ENCODE measurements around the gene KLHDC8A.

Gene KLHDC8A

GRCh38 chr1:205329719-205330118 is 27.0 kb downstream of the KLHDC8A start:
- H3K4me1 ChIP-seq (ENCODE audit: low read depth, poor library complexity, severe bottlenecking): peaks cover 11% of the 10 kb centered on the region
- H3K27me3 ChIP-seq (ENCODE audit: insufficient read depth, low read depth): no peaks in the 10 kb centered on the region; the same call in 1 of the 2 replicates
- no peaks in the 10 kb centered on the region for H3K79me2 ChIP-seq (ENCODE audit: insufficient read depth, low read depth)
- H3K4me3 ChIP-seq (IDR thresholded peaks at IDR 0.05; ENCODE audit: insufficient read depth, low read depth, low read length): no peak overlapping the region
- H3K9ac ChIP-seq: no peak overlapping the region
- H3K4me2 ChIP-seq: no peak overlapping the region
- TF ChIP-seq CTCF (conservative IDR thresholded peaks at IDR 0.05; ENCODE audit: low read depth, low read length): no peak
- no peak overlapping the region for H3K27ac ChIP-seq
- H4K20me1 ChIP-seq (ENCODE audit: insufficient read depth): no peaks in the 10 kb centered on the region
- no peak overlapping the region for H2AFZ ChIP-seq (ENCODE audit: low read depth)
- H3K36me3 ChIP-seq (ENCODE audit: insufficient read depth): no peaks in the 10 kb centered on the region

- no peaks in the 10 kb centered on the region for H3K36me3 ChIP-seq (ENCODE audit: insufficient read depth)
- no peak for TF ChIP-seq CTCF (conservative IDR thresholded peaks at IDR 0.05; ENCODE audit: low read depth, low read length)
These were observed 28.2 kb downstream of the KLHDC8A start for GRCh38 chr1:205328476-205328875.

GRCh38 chr1:205326812-205327466 is 29.8 kb downstream of the KLHDC8A start:
- no peak overlapping the region; the same call in 1 of the 2 replicates for H3K27ac ChIP-seq
- H3K4me2 ChIP-seq: no peak overlapping the region
- H3K4me1 ChIP-seq (ENCODE audit: low read depth, poor library complexity, severe bottlenecking): peaks cover 18% of the 10 kb centered on the region
- H3K9ac ChIP-seq: no peak overlapping the region
- no peaks in the 10 kb centered on the region; the same call in 1 of the 2 replicates for H3K27me3 ChIP-seq (ENCODE audit: insufficient read depth, low read depth)
- no peak for TF ChIP-seq CTCF (conservative IDR thresholded peaks at IDR 0.05; ENCODE audit: low read depth, low read length)
- H2AFZ ChIP-seq (ENCODE audit: low read depth): no peak overlapping the region
- H3K36me3 ChIP-seq (ENCODE audit: insufficient read depth): no peaks in the 10 kb centered on the region
- H4K20me1 ChIP-seq (ENCODE audit: insufficient read depth): no peaks in the 10 kb centered on the region
- no peak overlapping the region for H3K4me3 ChIP-seq (IDR thresholded peaks at IDR 0.05; ENCODE audit: insufficient read depth, low read depth, low read length)
- no peaks in the 10 kb centered on the region for H3K79me2 ChIP-seq (ENCODE audit: insufficient read depth, low read depth)

More at GRCh38 chr1:205328476-205328875, 28.2 kb downstream of the KLHDC8A start:
- H3K4me2 ChIP-seq: no peak overlapping the region
- no peak overlapping the region for H3K4me3 ChIP-seq (IDR thresholded peaks at IDR 0.05; ENCODE audit: insufficient read depth, low read depth, low read length)
- H3K27me3 ChIP-seq (ENCODE audit: insufficient read depth, low read depth): no peaks in the 10 kb centered on the region; the same call in 1 of the 2 replicates
- no peaks in the 10 kb centered on the region for H3K79me2 ChIP-seq (ENCODE audit: insufficient read depth, low read depth)
- H3K4me1 ChIP-seq (ENCODE audit: low read depth, poor library complexity, severe bottlenecking): peaks cover 17% of the 10 kb centered on the region
- no peak overlapping the region for H3K9ac ChIP-seq
- no peak overlapping the region for H3K27ac ChIP-seq
- no peak overlapping the region for H2AFZ ChIP-seq (ENCODE audit: low read depth)
- no peaks in the 10 kb centered on the region for H4K20me1 ChIP-seq (ENCODE audit: insufficient read depth)

- Histone ChIP-seq H3K4me1 (ENCODE audit: low read depth, poor library complexity, severe bottlenecking) (peaks cover 28% of the 10 kb centered on the region), H3K4me3 (IDR thresholded peaks at IDR 0.05; ENCODE audit: insufficient read depth, low read depth, low read length) (no peak overlapping the region), H3K79me2 (ENCODE audit: insufficient read depth, low read depth) (no peaks in the 10 kb centered on the region), H2AFZ (ENCODE audit: low read depth) (peak overlapping the region; percentile 5; the same call in 1 of the 2 replicates), H3K9ac (no peak overlapping the region), H3K27ac (no peak overlapping the region), H3K36me3 (ENCODE audit: insufficient read depth) (no peaks in the 10 kb centered on the region), H3K4me2 (peak overlapping the region; percentile 21), H4K20me1 (ENCODE audit: insufficient read depth) (no peaks in the 10 kb centered on the region), H3K27me3 (ENCODE audit: insufficient read depth, low read depth) (no peaks in the 10 kb centered on the region; the same call in 1 of the 2 replicates)
- TF ChIP-seq CTCF (conservative IDR thresholded peaks at IDR 0.05; ENCODE audit: low read depth, low read length): peak; percentile 93
These were observed 31.3 kb downstream of the KLHDC8A start for GRCh38 chr1:205325334-205325884.

Data from KMS-11 (cell line).